Measurements from ENCODE around the gene PRR12.
"Not testable (repeated sequence)": the region's sequence is repeated elsewhere in the genome, so short reads cannot be mapped to it uniquely, and the experiment has no call there.

Gene PRR12

DNA sequence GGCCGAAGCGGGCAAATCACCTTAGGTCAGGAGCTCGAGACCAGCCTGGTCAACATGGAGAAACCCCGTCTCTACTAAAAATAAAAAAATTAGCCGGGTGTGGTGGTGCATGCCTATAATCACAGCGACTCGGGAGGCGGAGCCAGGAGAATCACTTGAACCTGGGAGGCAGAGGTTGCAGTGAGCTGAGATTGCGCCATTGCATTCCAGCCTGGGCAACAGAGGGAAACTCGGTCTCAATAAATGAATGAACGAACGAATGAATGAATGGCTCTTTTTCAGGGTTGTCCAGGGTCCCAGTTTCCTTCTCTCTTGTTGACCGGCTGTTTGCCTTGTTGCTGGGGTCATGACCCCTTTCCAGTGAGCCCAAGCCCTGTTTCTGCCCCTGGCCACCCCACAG lies 26.9 kb downstream of the PRR12 start:
- DNase-seq (ENCODE audit: low spot score) = not testable (repeated sequence)

- DNase-seq (ENCODE audit: low spot score) = no peak
Observed at GRCh38 chr19:49624967-49625910, 34.3 kb downstream of the PRR12 start.

- DNase-seq (ENCODE audit: low spot score) = no peak
Observed at GRCh38 chr19:49626226-49626625, 35.2 kb downstream of the PRR12 start.

- DNase-seq (ENCODE audit: low spot score) = no peak
Observed at GRCh38 chr19:49629659-49630058, 38.7 kb downstream of the PRR12 start.

GRCh38 chr19:49631014-49631588 lies 40.1 kb downstream of the PRR12 start:
- no peak for DNase-seq (ENCODE audit: low spot score)

GRCh38 chr19:49631610-49632192 lies 40.7 kb downstream of the PRR12 start:
- no peak for DNase-seq (ENCODE audit: low spot score)

- DNase-seq (ENCODE audit: low spot score) = no peak
Observed at GRCh38 chr19:49632576-49632975, 41.6 kb downstream of the PRR12 start.

GRCh38 chr19:49633273-49633672 lies 42.3 kb downstream of the PRR12 start:
- not testable (repeated sequence) for DNase-seq (ENCODE audit: low spot score)

DNA sequence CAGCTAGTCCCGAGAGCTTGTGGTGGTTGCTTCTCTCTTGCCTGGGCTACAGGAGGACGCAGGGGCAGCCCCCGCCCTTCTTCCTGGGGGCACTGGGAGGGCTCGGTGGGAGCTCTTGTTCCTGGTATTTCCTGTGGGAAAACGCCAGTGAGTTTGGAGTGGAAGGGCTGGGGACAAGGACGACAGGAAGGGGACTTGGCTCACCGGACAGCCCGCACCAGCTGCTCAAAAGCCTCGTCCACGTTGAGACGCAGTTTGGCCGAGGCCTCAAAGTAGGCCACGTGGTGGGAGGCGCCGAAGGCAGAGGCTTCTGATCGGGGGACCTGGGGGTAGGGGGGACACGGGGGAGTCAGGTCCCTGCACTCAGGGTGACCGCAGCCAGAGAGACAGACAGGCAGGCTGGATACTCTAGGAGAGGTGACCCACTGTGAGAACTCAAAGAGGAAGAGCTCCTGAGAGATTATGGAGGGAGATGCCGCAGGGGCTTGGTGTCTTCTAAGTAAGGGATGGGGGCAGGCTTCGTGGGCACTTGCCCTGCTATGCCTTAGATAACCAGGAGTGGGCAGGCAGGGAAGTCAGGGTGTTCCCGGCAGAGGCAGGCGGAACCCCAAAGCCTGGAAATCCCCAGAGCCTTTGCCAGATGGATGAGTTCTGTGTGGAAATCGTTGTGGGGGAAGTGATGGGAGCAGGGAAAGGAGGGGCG lies 44.7 kb downstream of the PRR12 start:
- DNase-seq (ENCODE audit: low spot score) = no peak

DNA sequence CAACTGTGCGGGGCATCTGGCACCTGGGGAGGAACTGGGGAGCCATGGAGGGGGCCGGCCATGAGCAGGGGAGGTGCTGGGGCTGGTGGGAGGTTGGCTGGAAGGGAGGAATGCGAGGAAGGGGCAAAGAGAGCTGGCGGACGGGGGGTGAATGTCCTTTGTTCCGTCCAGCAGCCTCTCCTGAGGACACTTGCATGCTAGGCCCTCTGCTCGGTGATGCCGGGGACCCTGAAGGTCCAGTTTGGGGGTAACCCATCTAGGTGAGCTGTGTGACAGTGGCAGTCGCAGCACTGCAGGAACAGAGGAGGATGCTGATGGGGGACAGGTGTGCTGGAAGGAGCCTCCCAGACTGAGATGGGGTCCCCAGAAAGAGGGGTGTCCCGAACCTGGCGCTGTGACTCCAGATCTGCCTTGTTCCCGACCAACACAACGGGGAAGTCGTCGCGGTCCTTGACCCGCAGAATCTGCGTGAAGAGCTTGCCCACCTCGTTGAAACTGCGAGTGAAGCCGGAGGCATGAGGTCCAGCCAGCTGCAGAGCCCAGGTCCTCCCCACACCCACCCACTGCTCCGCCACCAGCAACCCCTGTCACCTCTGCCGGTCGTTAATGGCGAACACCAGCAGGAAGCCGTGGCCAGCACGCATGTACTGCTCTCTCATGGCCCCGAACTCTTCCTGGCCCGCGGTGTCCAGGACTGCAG lies 45.4 kb downstream of the PRR12 start:
- DNase-seq (ENCODE audit: low spot score) = no peak

DNA sequence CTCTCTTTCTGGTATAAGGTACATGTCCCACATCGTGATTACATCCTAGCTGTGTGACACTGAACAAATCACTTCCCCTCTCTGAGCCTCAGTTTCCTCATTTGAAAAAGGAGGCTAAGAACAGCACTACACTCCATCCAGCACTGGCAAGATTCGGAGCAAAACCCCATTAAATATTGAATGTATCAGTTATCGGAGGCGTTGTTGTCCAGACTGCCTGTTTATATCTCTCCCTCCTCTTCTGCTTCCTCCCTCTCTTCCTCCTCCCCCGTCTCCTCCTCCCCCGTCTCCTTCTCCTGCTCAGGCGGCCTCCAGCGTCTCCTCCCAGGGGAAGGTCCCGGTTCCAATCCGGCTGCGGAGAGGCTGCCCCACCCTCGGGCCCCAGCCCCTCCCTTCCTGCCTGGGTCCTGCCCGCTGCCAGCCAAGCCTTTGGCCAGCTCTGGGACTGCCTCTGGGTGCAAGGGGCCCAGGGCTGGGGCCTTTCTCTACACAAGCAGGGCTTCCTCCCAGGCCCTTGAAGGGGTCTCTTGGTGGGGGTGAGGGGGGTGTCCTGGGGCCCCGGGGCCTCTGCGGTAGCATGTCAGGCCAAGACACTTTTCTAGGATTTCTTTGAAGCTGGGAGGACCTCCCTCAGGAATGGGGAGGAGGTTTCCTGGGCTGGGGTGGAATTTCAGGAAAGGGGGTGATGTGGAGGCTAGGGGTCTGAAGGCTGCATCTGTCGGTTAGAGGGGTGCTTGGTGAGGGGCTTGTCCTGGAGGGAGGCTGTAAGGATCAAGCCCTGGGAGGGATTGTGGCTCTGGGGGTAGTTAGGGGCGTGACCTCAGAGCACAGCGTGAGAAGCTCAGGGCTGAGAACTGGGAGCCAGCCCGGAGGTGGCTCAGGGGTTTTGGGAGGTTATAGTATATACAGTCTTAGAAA lies 47.1 kb downstream of the PRR12 start:
- DNase-seq (ENCODE audit: low spot score) = no peak

DNA sequence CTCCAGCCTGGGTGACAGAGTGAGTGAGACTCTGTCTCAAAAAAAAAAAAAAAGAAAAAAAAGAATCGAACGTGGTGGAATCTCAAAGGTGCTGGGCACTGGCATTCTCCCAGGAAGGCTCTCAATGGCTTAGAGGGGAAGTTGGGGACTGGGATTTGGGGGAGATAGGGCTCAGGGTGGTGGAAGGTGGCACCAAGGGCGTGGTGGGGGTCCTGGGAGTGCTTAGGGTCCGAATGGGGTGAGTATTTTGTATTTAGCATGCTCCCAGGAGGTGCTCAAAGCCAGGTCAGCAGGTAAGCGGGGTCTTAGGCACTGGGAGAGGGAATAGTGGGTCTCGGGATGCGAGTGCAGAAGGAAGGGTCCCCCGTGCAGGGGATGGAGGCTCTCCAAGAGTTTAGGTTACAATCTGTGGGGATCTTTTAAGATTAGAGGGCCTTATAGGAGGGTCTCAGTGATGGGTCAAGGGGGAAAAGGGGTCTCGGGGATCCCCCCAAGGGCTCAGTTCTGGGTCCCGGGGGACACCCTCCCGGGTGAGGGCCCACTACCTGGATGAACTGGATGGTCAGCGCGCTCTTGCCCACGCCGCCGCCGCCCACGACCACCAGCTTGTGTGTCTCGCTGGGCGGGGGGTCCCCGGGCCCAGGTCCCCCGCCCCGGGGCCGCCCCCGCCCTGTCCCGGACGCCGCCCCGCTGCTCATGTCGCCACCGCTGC lies 48.6 kb downstream of the PRR12 start:
- DNase-seq (ENCODE audit: low spot score) = no peak

DNA sequence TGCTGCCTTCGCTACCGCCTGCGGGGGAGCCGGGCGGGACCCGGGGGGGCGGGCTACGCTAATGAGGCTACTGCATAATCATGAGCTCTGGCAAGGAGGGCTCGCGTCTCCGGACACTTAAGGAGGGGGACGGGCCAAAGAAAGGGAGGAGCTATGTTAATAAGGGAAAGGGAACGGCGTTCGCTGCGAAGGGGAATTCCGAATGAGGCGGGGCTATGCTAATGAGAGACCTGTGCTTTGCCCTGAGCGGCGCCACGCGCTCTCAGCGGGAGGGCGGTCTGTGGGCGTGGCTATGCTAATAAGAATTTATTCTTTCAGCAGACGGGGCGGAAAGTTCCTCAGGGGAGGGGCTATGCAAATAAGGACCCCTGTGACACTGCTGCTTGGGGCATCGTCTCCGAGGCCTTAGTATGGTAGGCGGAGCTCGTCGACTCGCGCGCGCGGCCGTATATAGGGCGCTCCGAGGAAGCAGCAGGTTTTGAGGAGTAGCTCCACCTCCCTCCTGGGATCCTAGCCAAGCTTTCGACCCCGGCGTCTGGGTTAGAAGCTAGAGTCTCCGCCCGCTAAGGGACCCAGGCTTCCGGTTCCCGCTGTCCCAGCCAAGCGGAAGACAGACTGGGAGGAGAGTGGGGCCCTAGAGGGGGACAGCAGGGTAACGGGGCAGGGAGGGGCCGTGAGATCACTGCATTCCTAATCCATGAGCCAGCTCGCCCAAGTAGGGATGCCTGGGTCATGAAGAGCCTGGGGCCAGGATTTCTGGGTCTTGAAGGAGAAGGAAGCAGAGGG lies 49.3 kb downstream of the PRR12 start, which contains the start of gene RRAS:
RRAS (minus strand) TSS at position 31 of the 786 bp plus-strand sequence. CDS start 45 bp downstream, outside the sequence.
- peak; percentile 100 for DNase-seq (ENCODE audit: low spot score)

- DNase-seq (ENCODE audit: low spot score) = peak; percentile 99
Observed at GRCh38 chr19:49641688-49642491, 50.9 kb downstream of the PRR12 start, which contains the start of gene SCAF1. Gene SCAF1, plus strand, starts transcription at chr19:49642209. Its CDS starts 2,818 bp downstream, at chr19:49645027.

DNA sequence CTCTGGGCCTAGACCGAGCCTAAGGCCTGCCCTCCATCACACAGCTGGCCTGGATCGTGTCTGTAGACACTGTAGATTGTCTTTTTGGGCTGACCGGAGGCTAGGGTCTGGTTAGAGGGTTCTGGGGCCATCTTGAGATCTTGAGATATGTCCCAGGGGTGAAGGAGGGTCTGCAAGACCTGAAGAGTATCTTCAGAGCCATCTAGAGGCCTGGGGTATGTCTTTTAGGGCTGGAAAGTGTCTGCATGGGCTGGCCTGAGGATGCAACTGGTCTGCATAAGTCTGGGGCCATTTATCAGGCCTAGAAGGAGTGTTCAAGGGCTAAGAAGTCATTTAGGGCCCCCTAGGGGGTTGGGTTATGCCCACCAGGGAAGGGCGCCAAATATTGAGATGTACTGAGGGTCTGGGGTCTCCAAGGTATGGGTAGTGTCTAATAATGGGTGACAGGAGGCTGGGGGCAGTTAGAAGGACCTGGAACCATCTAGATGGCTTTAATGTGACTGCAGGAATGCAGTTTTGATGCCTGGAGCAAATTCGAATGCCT lies 51.6 kb downstream of the PRR12 start:
- DNase-seq (ENCODE audit: low spot score) = no peak

DNA sequence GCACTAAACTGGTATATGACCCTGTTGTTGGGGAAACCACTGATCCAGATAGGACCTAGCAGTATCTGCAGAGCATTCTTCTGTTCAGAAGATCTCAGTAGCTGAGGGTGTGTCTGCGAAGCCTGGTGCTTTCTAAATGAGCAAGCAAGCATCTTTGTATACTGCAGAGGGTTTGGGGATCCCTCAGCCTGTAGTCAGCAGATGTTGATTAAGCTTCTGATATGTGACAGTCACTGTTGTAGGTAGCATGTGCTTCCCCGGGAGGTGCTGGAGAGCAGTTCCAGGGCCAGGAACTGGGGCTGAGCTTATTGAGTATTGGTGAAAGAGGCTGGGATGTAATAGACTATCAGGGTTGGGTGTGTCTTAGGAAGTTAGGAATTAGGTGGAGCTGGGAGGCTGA lies 52.5 kb downstream of the PRR12 start:
- no peak for DNase-seq (ENCODE audit: low spot score)

GRCh38 chr19:49645592-49645991 lies 54.6 kb downstream of the PRR12 start:
- no peak for DNase-seq (ENCODE audit: low spot score)

- no peak for DNase-seq (ENCODE audit: low spot score)
Observed at GRCh38 chr19:49645995-49646394, 55.0 kb downstream of the PRR12 start.

All from CD4-positive, alpha-beta T cell treated with Interleukin-2 at 100 ng/mL for 4 hours (primary cell).